Parathyroid adenoma (tissue), 2 donors: ENCODE results near the gene MKS1.

Source experiments
- H2AFZ ChIP-seq: fragments of 300-600 bp; sonication (generic); one replicate; pipeline ENCODE4 v1.7.0; 2017; ENCODE audit warnings: antibody characterized with exemption, mild to moderate bottlenecking
- H3K27ac ChIP-seq: fragments of 300-600 bp; sonication (generic); one replicate; pipeline ENCODE4 v1.7.0; 2017
- H3K27me3 ChIP-seq: fragments of 300-600 bp; sonication (generic); one replicate; pipeline ENCODE4 v1.7.0; 2017; ENCODE audit warnings: low read length; ENCODE audit not compliant: control insufficient read depth, insufficient read depth
- H3K36me3 ChIP-seq: fragments of 300-600 bp; sonication (generic); one replicate; pipeline ENCODE4 v1.7.0; 2017; ENCODE audit warnings: low read length; ENCODE audit not compliant: control insufficient read depth, insufficient read depth
- H3K4me1 ChIP-seq: fragments of 300-600 bp; sonication (generic); one replicate; pipeline ENCODE4 v1.7.0; 2017; ENCODE audit warnings: control low read depth
- H3K4me2 ChIP-seq: fragments of 300-600 bp; sonication (generic); one replicate; pipeline ENCODE4 v1.7.0; 2017; ENCODE audit warnings: low read length
- H3K4me3 ChIP-seq: fragments of 300-600 bp; sonication (generic); one replicate; pipeline ENCODE4 v1.7.0; 2017; ENCODE audit warnings: low read depth, low read length
- H3K79me2 ChIP-seq: fragments of 300-600 bp; sonication (generic); one replicate; pipeline ENCODE4 v1.7.0; 2017; ENCODE audit warnings: control low read depth
- H3K9ac ChIP-seq: fragments of 300-600 bp; sonication (generic); one replicate; pipeline ENCODE4 v1.7.0; 2017; ENCODE audit warnings: mild to moderate bottlenecking
- H3K9me3 ChIP-seq: fragments of 300-600 bp; sonication (generic); one replicate; pipeline ENCODE4 v1.7.0; 2017; ENCODE audit warnings: low read length; ENCODE audit not compliant: control insufficient read depth
- CTCF ChIP-seq: fragments of 300-600 bp; sonication (generic); IDR thresholded peaks from one replicate; pipeline ENCODE4 v1.7.0; 2017; ENCODE audit warnings: antibody characterized with exemption, mild to moderate bottlenecking
- donor health status: primary hyperparathyroidism.

Gene MKS1

GRCh38 chr17:58200024-58200633 is 18.9 kb downstream of the MKS1 start:
- peak; percentile 61 for TF ChIP-seq CTCF
- Histone ChIP-seq H3K36me3 (no peaks in the 10 kb centered on the region), H3K4me2 (no peak overlapping the region), H3K4me1 (no peaks in the 10 kb centered on the region), H3K27ac (no peak overlapping the region), H3K9me3 (no peaks in the 10 kb centered on the region), H3K79me2 (no peaks in the 10 kb centered on the region), H3K27me3 (no peaks in the 10 kb centered on the region), H3K9ac (no peak overlapping the region), H3K4me3 (no peak overlapping the region), H2AFZ (no peak overlapping the region)

GRCh38 chr17:58196610-58197009 is 22.4 kb downstream of the MKS1 start:
- H3K27ac ChIP-seq, result no peak overlapping the region
- H3K4me1 ChIP-seq, result no peaks in the 10 kb centered on the region
- H3K9ac ChIP-seq, result no peak overlapping the region
- no peaks in the 10 kb centered on the region for H3K36me3 ChIP-seq
- H3K9me3 ChIP-seq, result no peaks in the 10 kb centered on the region
- H3K4me3 ChIP-seq, result no peak overlapping the region
- no peak overlapping the region for H3K4me2 ChIP-seq
- no peaks in the 10 kb centered on the region for H3K79me2 ChIP-seq
- H3K27me3 ChIP-seq, result no peaks in the 10 kb centered on the region
- TF ChIP-seq CTCF, result no peak
- no peak overlapping the region for H2AFZ ChIP-seq

GRCh38 chr17:58195518-58196123 is 23.4 kb downstream of the MKS1 start:
- Histone ChIP-seq H3K36me3 (no peaks in the 10 kb centered on the region), H3K27ac (no peak overlapping the region), H3K9me3 (no peaks in the 10 kb centered on the region), H3K4me2 (no peak overlapping the region), H2AFZ (no peak overlapping the region), H3K27me3 (no peaks in the 10 kb centered on the region), H3K4me1 (no peaks in the 10 kb centered on the region), H3K9ac (no peak overlapping the region), H3K4me3 (no peak overlapping the region), H3K79me2 (no peaks in the 10 kb centered on the region)
- TF ChIP-seq CTCF, result no peak

GRCh38 chr17:58193641-58194255 is 25.3 kb downstream of the MKS1 start:
- H3K27me3 ChIP-seq, result no peaks in the 10 kb centered on the region
- no peak overlapping the region for H3K9ac ChIP-seq
- no peak overlapping the region for H2AFZ ChIP-seq
- no peaks in the 10 kb centered on the region for H3K79me2 ChIP-seq
- H3K27ac ChIP-seq, result no peak overlapping the region
- no peaks in the 10 kb centered on the region for H3K9me3 ChIP-seq
- no peak overlapping the region for H3K4me3 ChIP-seq
- H3K36me3 ChIP-seq, result no peaks in the 10 kb centered on the region
- no peaks in the 10 kb centered on the region for H3K4me1 ChIP-seq
- H3K4me2 ChIP-seq, result no peak overlapping the region
- TF ChIP-seq CTCF, result no peak
